OCI-LY3 (cell line): ENCODE data around the gene KAT6B.

ENCODE experiments used
- CTCF ChIP-seq: fragments of 200-600, 300-600 bp; sonication (generic); IDR thresholded peaks from 2 replicates; pipeline ENCODE4 v1.5.1; 2014; ENCODE audit warnings: antibody characterized with exemption, low read length, low read depth
- EZH2phosphoT487 ChIP-seq: fragments of 200-600 bp; shearing (Covaris generic); IDR thresholded peaks from 2 replicates; pipeline ENCODE4 v1.6.1; 2018; ENCODE audit warnings: antibody characterized with exemption, mixed run types, low read depth

GRCh38 chr10:75058161-75058560 is 231.8 kb downstream of the KAT6B start:
- no peak for TF ChIP-seq CTCF
- no peak for TF ChIP-seq EZH2phosphoT487
